GM18517 (cell line): ENCODE results near the gene SUSD6.

Experiments
- ATAC-seq: cut with Tn5 transposase; IDR thresholded peaks from one replicate; pipeline ENCODE4 v1.9.1; 2021; ENCODE audit warnings: mild to moderate bottlenecking, moderate library complexity; ENCODE audit not compliant: unreplicated experiment

Gene SUSD6

GRCh38 chr14:69670093-69670492 lies 58.7 kb downstream of the SUSD6 start:
- ATAC-seq: no peak

- no peak for ATAC-seq
Observed at GRCh38 chr14:69671365-69672030, 60.1 kb downstream of the SUSD6 start.

- ATAC-seq: no peak
Observed at GRCh38 chr14:69672356-69672755, 61.0 kb downstream of the SUSD6 start.

- ATAC-seq: no peak
Observed at GRCh38 chr14:69673104-69673503, 61.7 kb downstream of the SUSD6 start.

GRCh38 chr14:69673578-69674305 lies 62.3 kb downstream of the SUSD6 start:
- ATAC-seq: no peak

GRCh38 chr14:69674546-69675244 lies 63.3 kb downstream of the SUSD6 start:
- ATAC-seq: no peak

- no peak for ATAC-seq
Observed at GRCh38 chr14:69675245-69675583, 63.8 kb downstream of the SUSD6 start.

- peak; percentile 81 for ATAC-seq
Observed at GRCh38 chr14:69675877-69676416, 64.6 kb downstream of the SUSD6 start.

- ATAC-seq: no peak
Observed at GRCh38 chr14:69676723-69677122, 65.3 kb downstream of the SUSD6 start.

- ATAC-seq: no peak
Observed at GRCh38 chr14:69680297-69680696, 68.9 kb downstream of the SUSD6 start.

GRCh38 chr14:69682136-69682535 lies 70.7 kb downstream of the SUSD6 start:
- no peak for ATAC-seq

GRCh38 chr14:69682621-69683263 lies 71.3 kb downstream of the SUSD6 start:
- ATAC-seq: no peak

- ATAC-seq: no peak
Observed at GRCh38 chr14:69683971-69684370, 72.6 kb downstream of the SUSD6 start.

- no peak for ATAC-seq
Observed at GRCh38 chr14:69684461-69685217, 73.2 kb downstream of the SUSD6 start.

- ATAC-seq: no peak
Observed at GRCh38 chr14:69685218-69685616, 73.8 kb downstream of the SUSD6 start.

- ATAC-seq: no peak
Observed at GRCh38 chr14:69685716-69686115, 74.3 kb downstream of the SUSD6 start.

GRCh38 chr14:69687606-69688298 lies 76.4 kb downstream of the SUSD6 start:
- no peak for ATAC-seq

- ATAC-seq: no peak
Observed at GRCh38 chr14:69688299-69688649, 76.9 kb downstream of the SUSD6 start.

GRCh38 chr14:69690042-69690441 lies 78.6 kb downstream of the SUSD6 start:
- no peak for ATAC-seq

GRCh38 chr14:69692594-69692993 lies 81.2 kb downstream of the SUSD6 start:
- no peak for ATAC-seq
